K562 (cell line): ENCODE results near the gene SELENOM. TPM values are rescaled to one million over a fixed set of nuclear protein-coding genes. Genes with fewer than 3 reads are reported as not detected.

Experiments used
- ATAC-seq: fragments of 200-7000 bp; cut with Tn5 transposase; 3 replicates; pipeline ENCODE4 v1.9.1; 2020; ENCODE audit warnings: moderate library complexity
- BruUV-seq: library from RNA; stranded (reverse); fragments of 400-500 nt; replicated peaks from 2 replicates; lab custom pipeline; 2021; lab: Mats Ljungman, UMichigan
- CTCF ChIA-PET: fragments of 300-600 bp; formaldehyde crosslinking; extraction: SDS; loops from one replicate; lab custom pipeline; 2021; ENCODE audit warnings: low intra/inter-chr PET ratio; lab: Yijun Ruan, JAX
- POLR2A ChIA-PET: fragments of 300-600, 350-650 bp; sonication (Branson Sonifier 250); formaldehyde crosslinking; extraction: SDS; loops from one replicate; lab custom pipeline; 2021; ENCODE audit warnings: antibody characterized with exemption, inconsistent platforms; lab: Yijun Ruan, JAX
- DNase-seq, 4 experiments: peaks; one replicate each; pipeline versions ENCODE4 v3.0.0 to v3.0.0-alpha.2; 2011 to 2018; ENCODE audit warnings: low spot score in 3 of 4, mixed read lengths in 3 of 4; ENCODE audit errors: extremely low read depth in 1 of 4
- FAIRE-seq: peaks from 2 replicates; lab custom pipeline; 2011; peaks lifted over from hg19 to GRCh38; lab: Jason Lieb, UNC
- H2AFZ ChIP-seq: 2 replicates; pipeline ENCODE4 v1.6.0; 2011; ENCODE audit warnings: low read depth, low read length, control low read depth, inconsistent platforms
- H3K27ac ChIP-seq: fragments of 200-600 bp; 3 replicates; pipeline ENCODE4 v1.8.0; 2011; ENCODE audit warnings: low read depth, mild to moderate bottlenecking, control low read depth, inconsistent platforms, low read length, moderate library complexity, mixed read lengths; ENCODE audit errors: extremely low read depth
- H3K27me3 ChIP-seq, 2 experiments: fragments of 300-600 bp in 1 of 2; 2 replicates in 1 of 2; 3 replicates in 1 of 2; pipeline versions ENCODE4 v1.6.0 to v1.8.0; 2011; ENCODE audit warnings: inconsistent platforms in 2 of 2, low read length in 2 of 2, mild to moderate bottlenecking in 1 of 2, mixed read lengths in 1 of 2, moderate library complexity in 1 of 2; ENCODE audit not compliant: control insufficient read depth in 2 of 2, insufficient read depth in 2 of 2
- H3K36me3 ChIP-seq: fragments of 300-600 bp; 3 replicates; pipeline ENCODE4 v1.8.0; 2011; ENCODE audit warnings: mild to moderate bottlenecking, low read length, inconsistent platforms; ENCODE audit not compliant: control insufficient read depth, insufficient read depth
- H3K4me1 ChIP-seq, 2 experiments: fragments of 200-600 bp in 1 of 2; replicated peaks in 1 of 2; 2 replicates in 1 of 2; 3 replicates in 1 of 2; pipeline versions ENCODE4 v1.5.1 to v1.8.0; 2011; ENCODE audit warnings: inconsistent platforms in 2 of 2, low read length in 2 of 2, mild to moderate bottlenecking in 1 of 2, mixed read lengths in 1 of 2, moderate library complexity in 1 of 2; ENCODE audit not compliant: control insufficient read depth in 2 of 2, insufficient read depth in 2 of 2
- H3K4me2 ChIP-seq: 2 replicates; pipeline ENCODE4 v1.6.1; 2011; ENCODE audit warnings: low read length, control low read depth, inconsistent platforms, mixed read lengths; ENCODE audit not compliant: insufficient read depth
- H3K4me3 ChIP-seq: fragments of 200-600 bp; sonication (generic), shearing (Covaris generic); 2 replicates; pipeline ENCODE4 v1.5.1; 2016; ENCODE audit warnings: control low read depth, inconsistent platforms
- H3K79me2 ChIP-seq: fragments of 200-600 bp; 3 replicates; pipeline ENCODE4 v1.8.0; 2011; ENCODE audit warnings: low read length, inconsistent platforms; ENCODE audit not compliant: control insufficient read depth, insufficient read depth
- H3K9ac ChIP-seq, 2 experiments: 2 replicates each; pipeline versions ENCODE4 v1.6.0 to v1.6.1; 2011; ENCODE audit warnings: low read depth in 2 of 2, low read length in 2 of 2, control low read depth in 1 of 2, inconsistent platforms in 1 of 2, mild to moderate bottlenecking in 1 of 2, mixed read lengths in 1 of 2; ENCODE audit not compliant: insufficient read depth in 1 of 2
- H3K9me1 ChIP-seq: one replicate; pipeline ENCODE4 v1.6.0; 2011; ENCODE audit warnings: inconsistent platforms, mild to moderate bottlenecking, low read length, moderate library complexity; ENCODE audit not compliant: control insufficient read depth, insufficient read depth
- H3K9me3 ChIP-seq: replicated peaks from 2 replicates; pipeline ENCODE4 v1.5.1; 2011; ENCODE audit warnings: low read depth, low read length, inconsistent platforms; ENCODE audit not compliant: control insufficient read depth, insufficient read depth
- H4K20me1 ChIP-seq: replicated peaks from 2 replicates; pipeline ENCODE4 v1.6.1; 2011; ENCODE audit warnings: low read length, inconsistent platforms, mixed read lengths; ENCODE audit not compliant: control insufficient read depth, insufficient read depth
- ATF4 ChIP-seq: fragments of 450-650 bp; formaldehyde crosslinking; IDR thresholded peaks from 2 replicates; pipeline ENCODE4 v1.4.0; 2022; ENCODE audit warnings: mild to moderate bottlenecking, moderate library complexity
- NR2C1 ChIP-seq, 2 experiments: fragments of 450-650 bp; IDR thresholded peaks; 2 replicates each; pipeline ENCODE4 v1.6.1; 2017; ENCODE audit warnings: mild to moderate bottlenecking in 2 of 2, antibody characterized with exemption in 1 of 2, inconsistent platforms in 1 of 2, missing compliant biosample characterization in 1 of 2, missing genetic modification characterization in 1 of 2
- THRB ChIP-seq: fragments of 450-650 bp; formaldehyde crosslinking; conservative IDR thresholded peaks from 2 replicates; pipeline ENCODE4 v1.4.0; 2022; ENCODE audit warnings: mild to moderate bottlenecking, missing genetic modification characterization
- ZNF57 ChIP-seq: fragments of 450-650 bp; formaldehyde crosslinking; IDR thresholded peaks from 2 replicates; pipeline ENCODE4 v1.4.0; 2020; ENCODE audit warnings: mild to moderate bottlenecking, moderate library complexity
- WGBS: fragments of 100-300 bp; shearing (Covaris generic); methylation state at CpG from one replicate; pipeline ENCODE4 v1.1.6; 2016; ENCODE audit warnings: low coverage, mixed read lengths; ENCODE audit not compliant: insufficient coverage; ENCODE audit errors: missing lambda C conversion rate; 5-methylcytosine and 5-hydroxymethylcytosine counted together
- in situ Hi-C: fragments of 300-500 bp; cut with MboI; formaldehyde crosslinking; loops from 4 replicates; pipeline ENCODE4 v1.15.0; 2018; ENCODE audit warnings: inconsistent platforms, mixed read lengths
- intact Hi-C: fragments of 100-400 bp; cut with micrococcal nuclease; formaldehyde crosslinking; loops from 2 replicates; pipeline ENCODE4 v1.14.2; 2022
- polyA plus RNA-seq, 8 experiments: library from polyadenylated mRNA; depleted of rRNA in 4 of 8; stranded (reverse) in 5 of 8; unstranded in 3 of 8; fragments of >200 nt; fragmentation: Nextera tagmentation in 2 of 8; fragmentation: Illumina TruSeq in 1 of 8; extraction: Ambion mirVana in 2 of 8; extraction: Trizol in 1 of 8; gene quantifications; 2 replicates each; pipeline versions ENCODE4 v1.2.1 to v1.2.3, GENCODE V29; 2011 to 2014; ENCODE audit warnings: inconsistent platforms in 1 of 8, missing spikeins in 1 of 8
- total RNA-seq, 7 experiments: library from RNA; depleted of rRNA in 6 of 7; stranded (reverse); fragments of >200 nt in 6 of 7; fragmentation: Illumina TruSeq in 2 of 7; extraction: Trizol in 2 of 7; gene quantifications; 2 replicates each; pipeline versions ENCODE4 v1.2.1 to v1.2.3, GENCODE V29; 2011 to 2021; ENCODE audit warnings: low replicate concordance in 1 of 7
- TF ChIP-seq, protein P1 (sequence below): fragments of 450-650 bp; formaldehyde crosslinking; IDR thresholded peaks from 2 replicates; pipeline ENCODE4 v1.4.0; 2020; ENCODE audit warnings: mild to moderate bottlenecking, moderate library complexity

Gene SELENOM
- total and polyA plus RNA-seq, 9 of the 15 experiments (the other 6 are each of a cell fraction or from before 2014, with no cell fraction given) = 1.2 to 10.6 (median 3.7) TPM

DNA sequence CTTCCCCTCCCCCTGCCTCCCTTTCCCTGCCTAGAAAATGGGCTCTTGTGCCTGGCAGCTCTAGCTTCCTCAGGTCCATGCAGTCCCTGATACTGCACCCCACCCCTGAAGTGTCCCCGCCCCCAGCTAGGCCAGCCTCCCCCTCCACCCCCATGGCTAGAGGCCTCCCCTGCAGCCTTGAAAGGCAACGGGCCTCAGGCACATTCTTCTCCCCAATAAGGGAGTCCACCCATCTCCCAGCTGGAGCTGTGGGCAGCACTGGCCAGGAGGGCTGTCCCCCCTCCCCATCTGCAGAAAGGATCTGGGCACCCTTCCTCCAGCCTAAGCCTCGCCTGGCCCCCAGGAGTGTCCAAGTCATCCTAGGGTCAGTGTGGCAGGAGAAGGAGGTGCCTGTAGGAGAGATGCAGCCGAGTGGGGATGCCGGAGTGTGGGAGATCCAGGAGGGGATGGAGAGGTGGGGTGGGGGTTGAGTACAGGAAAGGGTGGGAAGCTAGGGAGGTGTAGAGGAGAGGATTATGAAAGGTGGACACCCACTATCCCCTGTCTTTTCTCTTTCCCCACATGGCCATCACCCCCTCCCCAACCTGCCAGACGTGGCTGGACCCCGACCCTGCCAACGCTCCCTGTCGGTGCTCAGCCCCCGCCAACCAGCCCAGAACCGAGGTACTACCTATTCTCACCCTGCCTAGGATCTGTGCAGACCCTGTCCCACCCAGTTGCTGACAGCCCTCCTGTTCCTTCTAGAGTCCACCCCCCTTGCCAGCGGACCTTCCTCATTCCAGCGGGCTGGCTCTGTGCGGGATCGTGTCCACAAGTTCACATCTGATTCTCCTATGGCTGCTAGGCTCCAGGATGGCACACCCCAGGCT, 16.9 kb downstream of the SELENOM start (continued):
- no peak for TF ChIP-seq ZNF57 (CRISPR knock-in tag)

DNA sequence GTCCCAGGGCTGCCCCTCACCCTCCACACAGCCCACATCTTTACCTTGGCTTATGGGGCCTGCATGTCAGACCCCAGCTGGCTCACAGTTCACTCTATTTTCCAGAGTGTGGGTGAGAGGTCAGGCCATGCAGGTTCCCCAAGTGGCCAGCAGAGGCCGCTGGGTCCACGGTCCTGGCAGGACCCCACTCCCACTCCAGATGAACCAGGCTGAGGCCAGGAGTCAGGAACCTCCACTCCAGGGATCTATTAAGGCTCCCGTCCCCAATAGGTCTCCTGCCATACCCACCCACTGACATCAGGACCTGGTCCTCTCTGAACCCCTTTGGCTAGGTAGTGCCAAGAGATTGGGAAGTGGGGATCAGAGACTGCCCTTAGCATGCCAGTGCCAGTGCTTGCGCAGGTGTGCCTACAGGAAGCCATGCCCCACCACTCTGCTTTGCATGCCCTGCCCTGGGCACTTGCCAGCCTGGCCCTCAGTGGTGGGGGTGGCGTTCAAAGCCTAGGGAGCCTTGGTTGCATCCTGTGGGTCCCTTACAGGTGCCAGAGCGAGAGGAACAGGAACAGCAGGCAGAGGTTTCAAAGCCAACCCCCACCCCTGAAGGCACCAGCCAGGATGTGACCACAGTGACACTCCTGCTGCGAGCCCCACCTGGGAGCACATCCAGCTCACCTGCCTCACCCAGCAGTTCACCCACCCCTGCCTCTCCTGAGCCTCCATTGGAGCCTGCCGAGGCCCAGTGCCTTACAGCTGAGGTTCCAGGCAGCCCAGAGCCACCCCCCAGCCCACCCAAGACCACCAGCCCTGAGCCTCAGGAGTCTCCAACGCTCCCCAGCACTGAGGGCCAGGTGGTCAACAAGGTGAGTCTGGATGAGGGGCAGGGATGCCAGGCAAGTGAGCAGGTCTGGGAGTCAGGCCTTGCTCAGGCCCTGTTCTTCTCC, 17.9 kb downstream of the SELENOM start:
- BruUV-seq = no TSS peak
- 74% methylated on average over 6 of the region's 9 CpGs for WGBS
- no peak overlapping the region for H3K4me3 ChIP-seq
- CTCF ChIA-PET = interaction anchor here (1.6 kb wide), 1 partner anchor 59 kb away, joined by 12 read pairs; no protein-coding TSS in a partner anchor
- DNase-seq (peak; percentile 59 to 64 (median 61)), ATAC-seq (peak; percentile 60), FAIRE-seq (peak; percentile 26)
- peaks cover 19 to 55% of the 10 kb centered on the region in 2 experiments; a peak in 4 of 5 replicates for H3K4me1 ChIP-seq
- POLR2A ChIA-PET = interaction anchor here (0.7 kb wide), 2 partner anchors 18 to 489 kb away, joined by 3 read pairs; partner anchors contain the start of gene SELENOM
- H4K20me1 ChIP-seq = no peaks in the 10 kb centered on the region
- peaks cover 5% of the 10 kb centered on the region for H3K9me1 ChIP-seq
- 0 out of 4 replicates have a peak overlapping the region, but pooled peaks of 1 of the 2 experiments have one; percentile 45 for H3K9ac ChIP-seq
- H3K27me3 ChIP-seq = no peaks in the 10 kb centered on the region
- H2AFZ ChIP-seq = no peak overlapping the region
- H3K9me3 ChIP-seq = no peaks in the 10 kb centered on the region
- H3K27ac ChIP-seq = no peak overlapping the region
- in situ Hi-C loops (loop anchor here (5.0 to 10.0 kb wide), 2 partner anchors 137 to 325 kb away; no protein-coding TSS in a partner anchor), intact Hi-C loops (loop anchor here (1.0 kb wide), 2 partner anchors 60 to 142 kb away; no protein-coding TSS in a partner anchor)
- H3K36me3 ChIP-seq = peaks cover 33% of the 10 kb centered on the region; the same call in 2 of the 3 replicates
- peaks cover 2% of the 10 kb centered on the region for H3K79me2 ChIP-seq
- H3K4me2 ChIP-seq = no peak overlapping the region
- TF ChIP-seq, protein P1, sequence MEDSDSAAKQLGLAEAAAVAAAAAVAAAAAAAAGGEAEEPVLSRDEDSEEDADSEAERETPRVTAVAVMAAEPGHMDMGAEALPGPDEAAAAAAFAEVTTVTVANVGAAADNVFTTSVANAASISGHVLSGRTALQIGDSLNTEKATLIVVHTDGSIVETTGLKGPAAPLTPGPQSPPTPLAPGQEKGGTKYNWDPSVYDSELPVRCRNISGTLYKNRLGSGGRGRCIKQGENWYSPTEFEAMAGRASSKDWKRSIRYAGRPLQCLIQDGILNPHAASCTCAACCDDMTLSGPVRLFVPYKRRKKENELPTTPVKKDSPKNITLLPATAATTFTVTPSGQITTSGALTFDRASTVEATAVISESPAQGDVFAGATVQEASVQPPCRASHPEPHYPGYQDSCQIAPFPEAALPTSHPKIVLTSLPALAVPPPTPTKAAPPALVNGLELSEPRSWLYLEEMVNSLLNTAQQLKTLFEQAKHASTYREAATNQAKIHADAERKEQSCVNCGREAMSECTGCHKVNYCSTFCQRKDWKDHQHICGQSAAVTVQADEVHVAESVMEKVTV (CRISPR knock-in tag) = peak; percentile 54; the same call in 1 of the 2 replicates
- TF ChIP-seq THRB (CRISPR knock-in tag) = no peak
- TF ChIP-seq NR2C1 (IDR thresholded peaks at IDR 0.05) = 0 out of 2 replicates have a peak, but pooled peaks have one; percentile 18
- peak; percentile 37; the same call in 1 of the 2 replicates for TF ChIP-seq NR2C1 (tag; IDR thresholded peaks at IDR 0.05)
- no peak for TF ChIP-seq ATF4 (CRISPR knock-in tag)
